ENCODE data around the gene ADRM1.

ADRM1 gene

DNA sequence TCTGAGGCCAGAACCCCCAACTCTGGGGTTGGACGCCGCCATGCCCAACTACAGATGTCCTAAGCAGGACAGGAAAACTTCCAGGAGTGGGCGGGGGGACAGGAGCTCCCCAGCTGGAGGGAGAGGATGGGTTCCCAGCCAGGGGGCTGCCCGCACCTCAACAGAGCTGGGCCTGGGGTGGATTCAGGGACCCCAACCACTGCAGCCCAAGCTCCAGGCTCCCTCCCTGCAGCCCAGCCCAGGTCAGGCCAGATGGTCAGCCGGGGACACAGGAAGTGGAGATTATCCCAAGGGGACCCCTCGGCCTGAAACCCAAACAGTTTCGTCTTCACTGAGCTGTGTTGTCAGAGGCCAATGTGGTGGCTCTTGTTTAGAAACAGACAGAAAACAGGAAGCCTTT lies 54.9 kb downstream of the ADRM1 start:
- Histone ChIP-seq H3K4me1 (ENCODE audit: control insufficient read depth, insufficient read depth, low read length, poor library complexity, severe bottlenecking) (peaks cover 73% of the 10 kb centered on the region), H3K4me3 (ENCODE audit: extremely low read depth, insufficient read depth, low read length, poor library complexity, severe bottlenecking) (no peak overlapping the region), H3K9me3 (ENCODE audit: control insufficient read depth, low read length) (no peaks in the 10 kb centered on the region), H3K27ac (ENCODE audit: low read depth, low read length, severe bottlenecking) (no peak overlapping the region), H3K36me3 (ENCODE audit: control insufficient read depth, insufficient read depth, low read length) (peaks cover 17% of the 10 kb centered on the region)
- WGBS, 2 experiments (ENCODE audit: insufficient coverage in 2 of 2), result 93 to 95% methylated on average over 7 of the region's 7 CpGs

Measured in mesodermal cell (in vitro differentiated cells).